LHCN-M2 (cell line): ENCODE data around the gene POLDIP3. TPM values are rescaled to one million over a fixed set of nuclear protein-coding genes. Genes with fewer than 3 reads are reported as not detected.

ENCODE experiments used
- DNase-seq: peaks from one replicate; pipeline ENCODE4 v3.0.0-alpha.2; 2012; ENCODE audit warnings: low read depth
- total RNA-seq: library from RNA; depleted of rRNA; stranded (reverse); fragments of >200 nt; gene quantifications from 2 replicates; pipeline ENCODE4 v1.2.3, GENCODE V29; 2014

Gene POLDIP3
- total RNA-seq, 1 experiment from 2014 or later = 36.4 TPM

- DNase-seq = no peak
Measured at GRCh38 chr22:42642806-42643633, 28.3 kb upstream of the POLDIP3 start.

GRCh38 chr22:42641801-42642413 lies 27.2 kb upstream of the POLDIP3 start:
- peak; percentile 84 for DNase-seq

GRCh38 chr22:42639541-42640241 lies 25.0 kb upstream of the POLDIP3 start:
- peak; percentile 66 for DNase-seq

- DNase-seq = no peak
Measured at GRCh38 chr22:42637555-42637954, 22.9 kb upstream of the POLDIP3 start.

- DNase-seq = no peak
Measured at GRCh38 chr22:42636506-42636905, 21.8 kb upstream of the POLDIP3 start.

- DNase-seq = peak; percentile 96
Measured at GRCh38 chr22:42635531-42635930, 20.8 kb upstream of the POLDIP3 start.

- DNase-seq = no peak
Measured at GRCh38 chr22:42633013-42633412, 18.3 kb upstream of the POLDIP3 start.

- no peak for DNase-seq
Measured at GRCh38 chr22:42632096-42632495, 17.4 kb upstream of the POLDIP3 start.

GRCh38 chr22:42630901-42631602 lies 16.4 kb upstream of the POLDIP3 start:
- DNase-seq = no peak

- DNase-seq = no peak
Measured at GRCh38 chr22:42630211-42630610, 15.5 kb upstream of the POLDIP3 start.

GRCh38 chr22:42627981-42628380 lies 13.3 kb upstream of the POLDIP3 start:
- DNase-seq = no peak

GRCh38 chr22:42626951-42627625 lies 12.4 kb upstream of the POLDIP3 start:
- DNase-seq = no peak

- no peak for DNase-seq
Measured at GRCh38 chr22:42626431-42626830, 11.7 kb upstream of the POLDIP3 start.

- no peak for DNase-seq
Measured at GRCh38 chr22:42625416-42625815, 10.7 kb upstream of the POLDIP3 start.

- DNase-seq = no peak
Measured at GRCh38 chr22:42624551-42625106, 9.9 kb upstream of the POLDIP3 start.

GRCh38 chr22:42623756-42624441 lies 9.2 kb upstream of the POLDIP3 start:
- no peak for DNase-seq

- DNase-seq = no peak
Measured at GRCh38 chr22:42623301-42623751, 8.6 kb upstream of the POLDIP3 start.

GRCh38 chr22:42622061-42622710 lies 7.5 kb upstream of the POLDIP3 start:
- DNase-seq = no peak

- DNase-seq = peak; percentile 87
Measured at GRCh38 chr22:42621505-42622002, 6.9 kb upstream of the POLDIP3 start.

GRCh38 chr22:42620084-42620483 lies 5.4 kb upstream of the POLDIP3 start:
- DNase-seq = no peak
